ENCODE data around the gene ABHD17C.

GRCh38 chr15:80791004-80791403 is 95.9 kb downstream of the ABHD17C start:
- TF ChIP-seq POLR2AphosphoS5 (IDR thresholded peaks at IDR 0.05; ENCODE audit: low read depth, low read length) (no peak), POLR2A (IDR thresholded peaks at IDR 0.05; ENCODE audit: low read depth, low read length) (no peak), TAF1 (IDR thresholded peaks at IDR 0.05; ENCODE audit: borderline replicate concordance, low read depth, low read length) (no peak)
